ENCODE results near the gene FAP. TPM values are rescaled to one million over a fixed set of nuclear protein-coding genes. Genes with fewer than 3 reads are reported as not detected.

The FAP gene
- total and polyA plus RNA-seq, 2 of the 8 experiments (the other 6 are each of a cell fraction or from before 2014, with no cell fraction given): not detected

DNA sequence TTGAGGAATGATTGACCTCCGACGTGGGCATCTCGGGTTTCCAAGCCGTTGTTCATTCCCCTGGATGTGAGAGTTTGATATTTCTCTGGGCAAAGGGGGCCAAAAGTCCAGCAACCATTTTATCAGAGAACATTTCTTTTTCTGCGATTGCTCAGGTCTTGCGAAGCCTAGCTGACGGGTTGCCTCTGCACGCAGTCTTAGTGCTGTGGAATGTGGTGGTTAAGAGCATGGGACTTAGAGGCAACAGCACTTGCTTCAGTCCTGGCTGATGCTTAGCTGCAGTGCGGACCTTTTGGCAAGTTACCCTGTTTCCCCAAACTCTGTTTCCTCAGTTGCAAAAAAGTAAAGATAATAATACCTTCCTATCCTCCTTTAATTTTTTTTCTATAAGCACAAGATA is 45.0 kb downstream of the FAP start (continued):
- TF ChIP-seq SAP30 (IDR thresholded peaks at IDR 0.05; ENCODE audit: insufficient read depth, insufficient replicate concordance, low read length): no peak
- TF ChIP-seq CBX5 (IDR thresholded peaks at IDR 0.05; ENCODE audit: low read depth, low read length): no peak

Data from H1 (cell line).